ENCODE results near the gene UTP3.

GRCh38 chr4:70681704-70682103 lies 6.6 kb upstream of the UTP3 start:
- no peak for TF ChIP-seq CTCF (IDR thresholded peaks at IDR 0.05 in 8 of 11, conservative IDR thresholded peaks at IDR 0.05 in 3 of 11)
- TF ChIP-seq POLR2A (IDR thresholded peaks at IDR 0.05), result no peak
- no peak for TF ChIP-seq POLR2AphosphoS5 (IDR thresholded peaks at IDR 0.05)
